H9 (cell line): Measurements from ENCODE around the gene BRPF1. TPM values are rescaled to one million over a fixed set of nuclear protein-coding genes. Genes with fewer than 3 reads are reported as not detected.

Experiments used
- DNase-seq: peaks from one replicate; pipeline ENCODE4 v3.0.0-alpha.2; 2017
- H2AFZ ChIP-seq: one replicate; pipeline ENCODE4 v1.6.1; 2013; ENCODE audit warnings: mild to moderate bottlenecking, low read length, control low read depth, moderate library complexity
- H2AK5ac ChIP-seq: 2 replicates; pipeline ENCODE4 v1.6.1; 2013; ENCODE audit warnings: low read length, control low read depth, mixed read lengths; ENCODE audit not compliant: insufficient read length
- H2BK120ac ChIP-seq: one replicate; pipeline ENCODE4 v1.6.1; 2013; ENCODE audit warnings: low read depth, mild to moderate bottlenecking, low read length, control low read depth, inconsistent platforms; ENCODE audit not compliant: poor library complexity, severe bottlenecking
- H2BK12ac ChIP-seq: 2 replicates; pipeline ENCODE4 v1.6.1; 2013; ENCODE audit warnings: low read length, control low read depth, mixed read lengths, low read depth; ENCODE audit not compliant: insufficient read length
- H2BK15ac ChIP-seq: 2 replicates; pipeline ENCODE4 v1.6.1; 2013; ENCODE audit warnings: low read depth, low read length, control low read depth
- H2BK20ac ChIP-seq: one replicate; pipeline ENCODE4 v1.6.1; 2013; ENCODE audit warnings: low read depth, mild to moderate bottlenecking, low read length, control low read depth, inconsistent platforms; ENCODE audit not compliant: poor library complexity, severe bottlenecking
- H2BK5ac ChIP-seq: 2 replicates; pipeline ENCODE4 v1.6.1; 2013; ENCODE audit warnings: low read length, control low read depth, mixed read lengths; ENCODE audit not compliant: insufficient read length
- H3K14ac ChIP-seq: 2 replicates; pipeline ENCODE4 v1.6.1; 2013; ENCODE audit warnings: low read length, control low read depth; ENCODE audit not compliant: insufficient read depth
- H3K18ac ChIP-seq: 2 replicates; pipeline ENCODE4 v1.6.1; 2013; ENCODE audit warnings: low read depth, mild to moderate bottlenecking, mixed read lengths, low read length, control low read depth; ENCODE audit not compliant: insufficient read length
- H3K23ac ChIP-seq: 2 replicates; pipeline ENCODE4 v1.6.1; 2013; ENCODE audit warnings: low read length, control low read depth, mixed read lengths, low read depth; ENCODE audit not compliant: insufficient read length
- H3K23me2 ChIP-seq: 2 replicates; pipeline ENCODE4 v1.6.1; 2013; ENCODE audit warnings: low read depth, mild to moderate bottlenecking, mixed read lengths, low read length, control low read depth; ENCODE audit not compliant: insufficient read length, poor library complexity, severe bottlenecking
- H3K27ac ChIP-seq: 2 replicates; pipeline ENCODE4 v1.5.1; 2013; ENCODE audit warnings: low read length, control low read depth, mixed read lengths, low read depth; ENCODE audit not compliant: insufficient read length
- H3K27me3 ChIP-seq: 2 replicates; pipeline ENCODE4 v1.6.1; 2013; ENCODE audit warnings: low read length, control low read depth, inconsistent platforms; ENCODE audit not compliant: insufficient read depth
- H3K4ac ChIP-seq: 2 replicates; pipeline ENCODE4 v1.6.1; 2013; ENCODE audit warnings: low read depth, mild to moderate bottlenecking, control low read depth, inconsistent platforms, low read length, moderate library complexity
- H3K4me1 ChIP-seq: 2 replicates; pipeline ENCODE4 v1.6.1; 2013; ENCODE audit warnings: low read length, control low read depth, inconsistent platforms; ENCODE audit not compliant: insufficient read depth
- H3K4me2 ChIP-seq: 2 replicates; pipeline ENCODE4 v1.6.1; 2013; ENCODE audit warnings: low read length, control low read depth, mixed read lengths; ENCODE audit not compliant: insufficient read length, insufficient read depth
- H3K56ac ChIP-seq: 2 replicates; pipeline ENCODE4 v1.6.1; 2013; ENCODE audit warnings: low read depth, mild to moderate bottlenecking, mixed read lengths, low read length, control low read depth; ENCODE audit not compliant: insufficient read length
- H3K79me1 ChIP-seq: 2 replicates; pipeline ENCODE4 v1.6.1; 2013; ENCODE audit warnings: low read depth, mild to moderate bottlenecking, moderate library complexity, low read length, control low read depth, inconsistent platforms; ENCODE audit not compliant: insufficient read depth, poor library complexity, severe bottlenecking
- H3K79me2 ChIP-seq: 2 replicates; pipeline ENCODE4 v1.6.1; 2013; ENCODE audit warnings: low read length, control low read depth, inconsistent platforms; ENCODE audit not compliant: insufficient read depth
- H3K9ac ChIP-seq: 2 replicates; pipeline ENCODE4 v1.6.1; 2013; ENCODE audit warnings: low read length, control low read depth, mixed read lengths; ENCODE audit not compliant: insufficient read length; ENCODE audit errors: extremely low read depth
- H3K9me3 ChIP-seq: one replicate; pipeline ENCODE4 v1.6.1; 2013; ENCODE audit warnings: low read depth, low read length, inconsistent platforms; ENCODE audit not compliant: control insufficient read depth
- H3T11ph ChIP-seq: one replicate; pipeline ENCODE4 v1.6.1; 2013; ENCODE audit warnings: mild to moderate bottlenecking, low read length, control low read depth, inconsistent platforms
- H4K20me1 ChIP-seq: one replicate; pipeline ENCODE4 v1.6.1; 2013; ENCODE audit not compliant: control insufficient read depth, insufficient read length, insufficient read depth
- H4K5ac ChIP-seq: 2 replicates; pipeline ENCODE4 v1.6.1; 2013; ENCODE audit warnings: low read depth, mild to moderate bottlenecking, mixed read lengths, low read length, control low read depth; ENCODE audit not compliant: insufficient read length
- H4K8ac ChIP-seq: replicated peaks from 2 replicates; pipeline ENCODE4 v1.6.1; 2013; ENCODE audit warnings: low read length, control low read depth, mixed read lengths, low read depth; ENCODE audit not compliant: insufficient read length
- H4K91ac ChIP-seq: 2 replicates; pipeline ENCODE4 v1.6.1; 2013; ENCODE audit warnings: low read depth, mild to moderate bottlenecking, moderate library complexity, mixed read lengths, low read length, control low read depth; ENCODE audit not compliant: insufficient read length
- H3K27ac Mint-ChIP-seq, 3 experiments: 2 replicates in 2 of 3; 3 replicates in 1 of 3; pipeline ENCODE4 v1.8.0; 2020 to 2021; ENCODE audit warnings: mixed read lengths in 3 of 3, mild to moderate bottlenecking in 1 of 3, moderate library complexity in 1 of 3
- H3K27me3 Mint-ChIP-seq: 2 replicates; pipeline ENCODE4 v1.8.0; 2021; ENCODE audit warnings: low read depth, mild to moderate bottlenecking, moderate library complexity, mixed read lengths
- H3K36me3 Mint-ChIP-seq, 3 experiments: 2 replicates in 2 of 3; 3 replicates in 1 of 3; pipeline ENCODE4 v1.8.0; 2020 to 2021; ENCODE audit warnings: low read depth in 3 of 3, mixed read lengths in 3 of 3; ENCODE audit not compliant: insufficient read depth in 1 of 3
- H3K4me1 Mint-ChIP-seq, 2 experiments: 2 replicates each; pipeline ENCODE4 v1.8.0; 2020; ENCODE audit warnings: mixed read lengths in 2 of 2
- H3K4me3 Mint-ChIP-seq, 2 experiments: 2 replicates in 1 of 2; 3 replicates in 1 of 2; pipeline ENCODE4 v1.8.0; 2020 to 2021; ENCODE audit warnings: mild to moderate bottlenecking in 2 of 2, mixed read lengths in 2 of 2, moderate library complexity in 1 of 2
- H3K9me3 Mint-ChIP-seq, 2 experiments: 2 replicates in 1 of 2; 3 replicates in 1 of 2; pipeline ENCODE4 v1.8.0; 2020; ENCODE audit warnings: mild to moderate bottlenecking in 2 of 2, mixed read lengths in 2 of 2, moderate library complexity in 1 of 2
- WGBS: extraction: QIAGEN DNeasy Blood & Tissue Kit; methylation state at CpG from one replicate; pipeline ENCODE4 v1.1.7; 2013; ENCODE audit warnings: missing lambda C conversion rate, low lambda C conversion rate, mixed read lengths; ENCODE audit not compliant: insufficient read length; ENCODE audit errors: extremely low coverage; 5-methylcytosine and 5-hydroxymethylcytosine counted together
- total RNA-seq: library from RNA; stranded (reverse); gene quantifications from 2 replicates; pipeline ENCODE4 v1.2.1, GENCODE V29; 2021
- TF ChIP-seq, protein P1 (sequence below): fragments of 200-600 bp; sonication (generic); conservative IDR thresholded peaks from 3 replicates; pipeline ENCODE4 v1.8.0; 2021; ENCODE audit warnings: antibody characterized with exemption, mild to moderate bottlenecking

Gene BRPF1
- total RNA-seq, 1 experiment from 2014 or later = 38.6 TPM

DNA sequence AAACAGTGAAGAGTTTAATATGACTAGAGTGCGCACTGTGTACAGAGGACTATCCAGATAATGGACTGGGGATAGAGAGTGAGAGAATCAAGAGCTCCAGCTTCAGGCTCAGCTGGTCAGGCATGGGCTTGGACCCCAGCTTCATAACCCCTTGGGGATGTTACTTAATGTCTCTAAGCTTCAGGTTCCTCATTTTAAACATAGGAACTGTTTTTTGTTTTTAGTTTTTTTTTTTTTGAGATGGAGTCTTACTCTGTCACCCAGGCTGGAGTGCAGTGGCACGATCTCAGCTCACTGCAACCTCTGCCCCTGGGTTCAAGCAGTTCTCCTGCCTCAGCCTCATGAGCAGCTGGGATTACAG lies 9.9 kb upstream of the BRPF1 start:
- Histone ChIP-seq H2BK12ac (no peak overlapping the region), H3K4ac (no peak overlapping the region), H3K27ac (no peak overlapping the region), H4K8ac (no peak overlapping the region), H3K27me3 (no peaks in the 10 kb centered on the region), H3K9me3 (no peaks in the 10 kb centered on the region), H2BK20ac (no peak overlapping the region), H4K91ac (no peak overlapping the region), H2AFZ (no peak overlapping the region), H2AK5ac (no peak overlapping the region), H3T11ph (no peak overlapping the region), H3K23me2 (no peaks in the 10 kb centered on the region), H2BK5ac (no peak overlapping the region), H3K9ac (no peak overlapping the region), H4K20me1 (no peaks in the 10 kb centered on the region), H3K23ac (no peak overlapping the region), H3K79me1 (no peaks in the 10 kb centered on the region), H3K14ac (no peak overlapping the region), H2BK15ac (no peak overlapping the region), H3K79me2 (no peaks in the 10 kb centered on the region), H2BK120ac (no peak overlapping the region), H3K4me1 (no peaks in the 10 kb centered on the region), H3K18ac (no peak overlapping the region), H4K5ac (no peak overlapping the region), H3K4me2 (no peak overlapping the region), H3K56ac (no peak overlapping the region)
- WGBS = no CpG with 5 or more reads among the region's 2 CpGs
- no peaks in the 10 kb centered on the region for H3K36me3 Mint-ChIP-seq
- no peak for DNase-seq
- no peak overlapping the region for H3K27ac Mint-ChIP-seq
- no peaks in the 10 kb centered on the region for H3K9me3 Mint-ChIP-seq
- no peak overlapping the region for H3K4me3 Mint-ChIP-seq
- TF ChIP-seq, protein P1, sequence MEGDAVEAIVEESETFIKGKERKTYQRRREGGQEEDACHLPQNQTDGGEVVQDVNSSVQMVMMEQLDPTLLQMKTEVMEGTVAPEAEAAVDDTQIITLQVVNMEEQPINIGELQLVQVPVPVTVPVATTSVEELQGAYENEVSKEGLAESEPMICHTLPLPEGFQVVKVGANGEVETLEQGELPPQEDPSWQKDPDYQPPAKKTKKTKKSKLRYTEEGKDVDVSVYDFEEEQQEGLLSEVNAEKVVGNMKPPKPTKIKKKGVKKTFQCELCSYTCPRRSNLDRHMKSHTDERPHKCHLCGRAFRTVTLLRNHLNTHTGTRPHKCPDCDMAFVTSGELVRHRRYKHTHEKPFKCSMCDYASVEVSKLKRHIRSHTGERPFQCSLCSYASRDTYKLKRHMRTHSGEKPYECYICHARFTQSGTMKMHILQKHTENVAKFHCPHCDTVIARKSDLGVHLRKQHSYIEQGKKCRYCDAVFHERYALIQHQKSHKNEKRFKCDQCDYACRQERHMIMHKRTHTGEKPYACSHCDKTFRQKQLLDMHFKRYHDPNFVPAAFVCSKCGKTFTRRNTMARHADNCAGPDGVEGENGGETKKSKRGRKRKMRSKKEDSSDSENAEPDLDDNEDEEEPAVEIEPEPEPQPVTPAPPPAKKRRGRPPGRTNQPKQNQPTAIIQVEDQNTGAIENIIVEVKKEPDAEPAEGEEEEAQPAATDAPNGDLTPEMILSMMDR = no peak
- H3K27me3 Mint-ChIP-seq = peaks cover 7% of the 10 kb centered on the region
- peaks cover 6 to 8% of the 10 kb centered on the region in 2 experiments for H3K4me1 Mint-ChIP-seq
